Smooth muscle cell (in vitro differentiated cells): ENCODE results near the gene DYSF. TPM values are rescaled to one million over a fixed set of nuclear protein-coding genes. Genes with fewer than 3 reads are reported as not detected.

Source experiments
- DNase-seq: peaks from one replicate; lab custom pipeline; 2025; ENCODE audit not compliant: unreplicated experiment; lab: John Stamatoyannopoulos, UW
- H2AFZ ChIP-seq: fragments of 200-600 bp; sonication (generic); 2 replicates; pipeline ENCODE4 v1.6.0; 2016; ENCODE audit warnings: antibody characterized with exemption, low read depth, mild to moderate bottlenecking
- H3F3A ChIP-seq: fragments of 200-600 bp; sonication (generic); 2 replicates; pipeline ENCODE4 v1.6.0; 2017; ENCODE audit warnings: antibody characterized with exemption, low read depth
- H3K27ac ChIP-seq: fragments of 200-600 bp; sonication (generic); 2 replicates; pipeline ENCODE4 v1.5.1; 2016; ENCODE audit warnings: low read depth, mild to moderate bottlenecking
- H3K27me3 ChIP-seq: fragments of 200-600 bp; sonication (generic); 2 replicates; pipeline ENCODE4 v1.6.1; 2016; ENCODE audit warnings: low read depth, mild to moderate bottlenecking
- H3K36me3 ChIP-seq: fragments of 200-600 bp; sonication (generic); 2 replicates; pipeline ENCODE4 v1.5.1; 2016; ENCODE audit warnings: low read depth
- H3K4me1 ChIP-seq: fragments of 200-600 bp; sonication (generic); 2 replicates; pipeline ENCODE4 v1.5.1; 2016; ENCODE audit warnings: low read depth
- H3K4me2 ChIP-seq: fragments of 200-600 bp; sonication (generic); 2 replicates; pipeline ENCODE4 v1.6.0; 2016; ENCODE audit warnings: mild to moderate bottlenecking
- H3K4me3 ChIP-seq: fragments of 200-600 bp; sonication (generic); 2 replicates; pipeline ENCODE4 v1.5.1; 2016; ENCODE audit warnings: mild to moderate bottlenecking
- H3K79me2 ChIP-seq: fragments of 200-600 bp; sonication (generic); 2 replicates; pipeline ENCODE4 v1.6.0; 2016; ENCODE audit warnings: low read depth, mild to moderate bottlenecking
- H3K9ac ChIP-seq: fragments of 200-600 bp; sonication (generic); 2 replicates; pipeline ENCODE4 v1.6.0; 2016; ENCODE audit warnings: low read depth
- H3K9me3 ChIP-seq: fragments of 200-600 bp; sonication (generic); replicated peaks from 2 replicates; pipeline ENCODE4 v1.5.1; 2016; ENCODE audit warnings: low read depth
- H4K20me1 ChIP-seq: fragments of 200-600 bp; sonication (generic); 2 replicates; pipeline ENCODE4 v1.6.0; 2016; ENCODE audit warnings: low read depth
- WGBS: methylation state at CpG from one replicate; pipeline ENCODE4 v1.1.7; 2016; ENCODE audit warnings: low lambda C conversion rate; 5-methylcytosine and 5-hydroxymethylcytosine counted together
- polyA plus RNA-seq: library from polyadenylated mRNA; unstranded; fragments of >200 nt; fragmentation: Nextera tagmentation; extraction: Ambion mirVana; gene quantifications from 2 replicates; pipeline ENCODE4 v1.2.1, GENCODE V29; 2016
- total RNA-seq: library from RNA; depleted of rRNA; stranded (reverse); fragments of >200 nt; gene quantifications from 2 replicates; pipeline ENCODE4 v1.2.3, GENCODE V29; 2014
- TF ChIP-seq, protein P1 (sequence below): fragments of 200-600 bp; sonication (generic); IDR thresholded peaks from 2 replicates; pipeline ENCODE4 v1.5.1; 2017; ENCODE audit warnings: borderline replicate concordance, mild to moderate bottlenecking, antibody characterized with exemption; ENCODE audit not compliant: insufficient read depth, poor library complexity, severe bottlenecking

Gene DYSF
- total and polyA plus RNA-seq, 2 experiments from 2014 or later, result 0.64 to 1.6 TPM

DNA sequence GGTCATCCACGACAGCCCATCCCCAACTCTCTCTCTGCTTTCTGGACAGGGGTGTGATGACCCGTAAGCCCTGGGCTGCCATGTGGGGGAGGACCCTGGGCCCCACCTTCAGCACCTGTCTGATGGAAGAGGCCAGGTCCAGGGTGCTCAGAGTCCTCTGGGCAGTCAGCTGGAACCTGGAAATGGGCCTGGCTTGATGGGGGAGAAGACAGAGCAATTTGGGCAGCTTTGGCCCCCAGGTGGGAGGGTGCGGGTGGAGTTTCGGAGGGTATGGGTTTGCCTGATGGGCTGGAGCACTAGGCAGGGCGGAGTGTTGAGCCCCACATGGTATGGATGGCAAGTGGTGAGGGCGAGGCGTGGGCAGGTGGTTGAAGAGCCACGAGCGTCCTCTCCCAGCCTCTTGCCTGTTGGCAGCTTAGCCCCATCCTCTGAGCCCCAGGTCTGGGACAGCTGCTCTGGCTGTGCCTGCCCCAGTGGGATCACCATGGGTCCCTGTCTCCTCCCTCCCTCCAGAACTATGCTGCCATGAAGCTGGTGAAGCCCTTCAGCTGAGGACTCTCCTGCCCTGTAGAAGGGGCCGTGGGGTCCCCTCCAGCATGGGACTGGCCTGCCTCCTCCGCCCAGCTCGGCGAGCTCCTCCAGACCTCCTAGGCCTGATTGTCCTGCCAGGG, 232.7 kb downstream of the DYSF start:
- Histone ChIP-seq H3F3A (no peaks in the 10 kb centered on the region), H4K20me1 (no peaks in the 10 kb centered on the region), H3K4me2 (no peak overlapping the region), H3K9ac (no peak overlapping the region), H3K27me3 (no peaks in the 10 kb centered on the region), H3K36me3 (no peaks in the 10 kb centered on the region), H3K4me3 (no peak overlapping the region), H3K79me2 (no peaks in the 10 kb centered on the region), H3K27ac (no peak overlapping the region), H3K9me3 (no peaks in the 10 kb centered on the region), H3K4me1 (peaks cover 3% of the 10 kb centered on the region), H2AFZ (no peak overlapping the region)
- no peak for DNase-seq
- WGBS, result 91% methylated on average over 13 of the region's 13 CpGs
- TF ChIP-seq, protein P1, sequence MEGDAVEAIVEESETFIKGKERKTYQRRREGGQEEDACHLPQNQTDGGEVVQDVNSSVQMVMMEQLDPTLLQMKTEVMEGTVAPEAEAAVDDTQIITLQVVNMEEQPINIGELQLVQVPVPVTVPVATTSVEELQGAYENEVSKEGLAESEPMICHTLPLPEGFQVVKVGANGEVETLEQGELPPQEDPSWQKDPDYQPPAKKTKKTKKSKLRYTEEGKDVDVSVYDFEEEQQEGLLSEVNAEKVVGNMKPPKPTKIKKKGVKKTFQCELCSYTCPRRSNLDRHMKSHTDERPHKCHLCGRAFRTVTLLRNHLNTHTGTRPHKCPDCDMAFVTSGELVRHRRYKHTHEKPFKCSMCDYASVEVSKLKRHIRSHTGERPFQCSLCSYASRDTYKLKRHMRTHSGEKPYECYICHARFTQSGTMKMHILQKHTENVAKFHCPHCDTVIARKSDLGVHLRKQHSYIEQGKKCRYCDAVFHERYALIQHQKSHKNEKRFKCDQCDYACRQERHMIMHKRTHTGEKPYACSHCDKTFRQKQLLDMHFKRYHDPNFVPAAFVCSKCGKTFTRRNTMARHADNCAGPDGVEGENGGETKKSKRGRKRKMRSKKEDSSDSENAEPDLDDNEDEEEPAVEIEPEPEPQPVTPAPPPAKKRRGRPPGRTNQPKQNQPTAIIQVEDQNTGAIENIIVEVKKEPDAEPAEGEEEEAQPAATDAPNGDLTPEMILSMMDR, result no peak

DNA sequence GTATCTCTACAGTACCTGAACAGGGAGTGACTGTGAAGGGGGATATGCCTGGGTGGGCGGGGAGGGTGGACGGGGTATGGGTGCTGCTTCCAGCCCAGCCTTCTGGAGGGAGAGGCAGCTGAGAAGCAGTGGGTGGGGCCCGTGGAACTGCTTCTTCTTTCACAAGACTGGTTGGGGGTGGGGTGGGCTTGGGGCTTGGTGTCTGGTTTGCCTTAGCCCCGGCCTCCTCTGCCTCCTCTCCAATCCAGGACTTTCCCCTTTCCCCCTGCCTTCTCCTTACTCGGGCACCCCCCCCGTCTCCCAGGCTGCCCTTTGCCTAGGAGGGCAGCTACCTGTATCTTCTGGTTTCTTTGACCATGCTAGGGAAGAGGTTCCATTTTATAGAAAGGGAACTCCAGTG, 233.4 kb downstream of the DYSF start:
- H3K27me3 ChIP-seq, result no peaks in the 10 kb centered on the region
- no peak overlapping the region for H3K4me2 ChIP-seq
- H3K4me1 ChIP-seq, result peaks cover 4% of the 10 kb centered on the region
- TF ChIP-seq, protein P1, result no peak
- 85% methylated on average over 5 of the region's 6 CpGs for WGBS
- H3K79me2 ChIP-seq, result no peaks in the 10 kb centered on the region
- H3K9ac ChIP-seq, result no peak overlapping the region
- no peaks in the 10 kb centered on the region for H3K9me3 ChIP-seq
- no peak for DNase-seq
- H3K4me3 ChIP-seq, result no peak overlapping the region
- H3F3A ChIP-seq, result no peaks in the 10 kb centered on the region
- no peaks in the 10 kb centered on the region for H4K20me1 ChIP-seq
- H2AFZ ChIP-seq, result no peak overlapping the region
- H3K27ac ChIP-seq, result no peak overlapping the region
- no peaks in the 10 kb centered on the region for H3K36me3 ChIP-seq

DNA sequence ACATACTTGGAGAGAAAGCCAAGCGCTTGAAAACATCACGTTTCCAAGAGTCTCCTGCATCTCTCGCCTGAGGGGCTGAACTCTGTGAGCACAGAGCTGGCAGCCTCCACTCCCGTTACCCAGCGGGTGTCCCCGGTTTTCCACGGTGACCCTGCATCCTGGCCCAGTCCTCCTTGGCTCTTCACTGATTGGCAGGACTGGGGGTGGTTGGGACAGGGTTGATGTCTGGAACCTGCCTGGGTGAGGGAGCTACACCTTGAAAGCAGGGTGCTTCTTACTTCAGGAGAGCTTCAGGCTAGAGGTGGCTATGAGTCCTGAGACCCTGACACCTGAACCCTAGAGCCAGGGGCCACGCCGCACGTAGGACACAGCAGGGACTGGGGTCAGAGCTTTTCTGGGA, 234.1 kb downstream of the DYSF start:
- no peaks in the 10 kb centered on the region for H4K20me1 ChIP-seq
- WGBS, result 94% methylated on average over 10 of the region's 10 CpGs
- no peak overlapping the region for H3K9ac ChIP-seq
- H3K36me3 ChIP-seq, result no peaks in the 10 kb centered on the region
- no peak overlapping the region for H2AFZ ChIP-seq
- no peak overlapping the region for H3K27ac ChIP-seq
- H3K4me1 ChIP-seq, result peaks cover 4% of the 10 kb centered on the region
- H3K79me2 ChIP-seq, result no peaks in the 10 kb centered on the region
- TF ChIP-seq, protein P1, result no peak
- no peak overlapping the region for H3K4me2 ChIP-seq
- no peak for DNase-seq
- no peaks in the 10 kb centered on the region for H3K27me3 ChIP-seq
- H3K9me3 ChIP-seq, result no peaks in the 10 kb centered on the region
- no peak overlapping the region for H3K4me3 ChIP-seq
- H3F3A ChIP-seq, result no peaks in the 10 kb centered on the region

DNA sequence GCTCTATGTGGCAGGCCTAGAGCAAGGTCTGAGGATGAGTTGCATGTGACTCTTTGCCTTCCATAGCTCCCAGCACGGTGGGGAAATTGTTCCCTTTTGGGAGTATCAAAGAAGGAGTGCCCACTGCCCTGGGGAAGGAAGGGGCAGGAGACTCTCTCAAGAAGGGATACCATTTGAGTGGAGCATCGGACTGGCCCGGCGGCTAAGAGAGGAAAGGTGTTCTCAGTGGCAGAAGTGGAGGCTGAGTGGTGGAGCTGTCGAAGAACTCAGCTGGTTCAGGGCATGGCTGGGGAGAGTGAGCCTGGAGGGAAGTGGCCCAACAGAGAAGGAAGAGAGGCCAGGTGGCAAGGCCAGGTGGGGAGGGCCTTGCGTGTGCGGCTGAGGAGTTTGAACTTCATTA, 235.2 kb downstream of the DYSF start:
- WGBS, result 94% methylated on average over 7 of the region's 7 CpGs
- Histone ChIP-seq H3K4me2 (no peak overlapping the region), H3K9me3 (no peaks in the 10 kb centered on the region), H4K20me1 (no peaks in the 10 kb centered on the region), H3K27me3 (no peaks in the 10 kb centered on the region), H3K79me2 (no peaks in the 10 kb centered on the region), H3K9ac (no peak overlapping the region), H3K4me3 (no peak overlapping the region), H3K27ac (no peak overlapping the region), H3K4me1 (peaks cover 4% of the 10 kb centered on the region), H3F3A (no peaks in the 10 kb centered on the region), H2AFZ (no peak overlapping the region), H3K36me3 (no peaks in the 10 kb centered on the region)
- TF ChIP-seq, protein P1, result no peak
- DNase-seq, result no peak
